Measurements from ENCODE around the gene SLC39A1. TPM values are rescaled to one million over a fixed set of nuclear protein-coding genes. Genes with fewer than 3 reads are reported as not detected.
"Not testable (repeated sequence)": the region's sequence is repeated elsewhere in the genome, so short reads cannot be mapped to it uniquely, and the experiment has no call there.

The SLC39A1 gene, protein sequence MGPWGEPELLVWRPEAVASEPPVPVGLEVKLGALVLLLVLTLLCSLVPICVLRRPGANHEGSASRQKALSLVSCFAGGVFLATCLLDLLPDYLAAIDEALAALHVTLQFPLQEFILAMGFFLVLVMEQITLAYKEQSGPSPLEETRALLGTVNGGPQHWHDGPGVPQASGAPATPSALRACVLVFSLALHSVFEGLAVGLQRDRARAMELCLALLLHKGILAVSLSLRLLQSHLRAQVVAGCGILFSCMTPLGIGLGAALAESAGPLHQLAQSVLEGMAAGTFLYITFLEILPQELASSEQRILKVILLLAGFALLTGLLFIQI
- 64.2 and 65.1 TPM in 2 replicates for total RNA-seq

DNA sequence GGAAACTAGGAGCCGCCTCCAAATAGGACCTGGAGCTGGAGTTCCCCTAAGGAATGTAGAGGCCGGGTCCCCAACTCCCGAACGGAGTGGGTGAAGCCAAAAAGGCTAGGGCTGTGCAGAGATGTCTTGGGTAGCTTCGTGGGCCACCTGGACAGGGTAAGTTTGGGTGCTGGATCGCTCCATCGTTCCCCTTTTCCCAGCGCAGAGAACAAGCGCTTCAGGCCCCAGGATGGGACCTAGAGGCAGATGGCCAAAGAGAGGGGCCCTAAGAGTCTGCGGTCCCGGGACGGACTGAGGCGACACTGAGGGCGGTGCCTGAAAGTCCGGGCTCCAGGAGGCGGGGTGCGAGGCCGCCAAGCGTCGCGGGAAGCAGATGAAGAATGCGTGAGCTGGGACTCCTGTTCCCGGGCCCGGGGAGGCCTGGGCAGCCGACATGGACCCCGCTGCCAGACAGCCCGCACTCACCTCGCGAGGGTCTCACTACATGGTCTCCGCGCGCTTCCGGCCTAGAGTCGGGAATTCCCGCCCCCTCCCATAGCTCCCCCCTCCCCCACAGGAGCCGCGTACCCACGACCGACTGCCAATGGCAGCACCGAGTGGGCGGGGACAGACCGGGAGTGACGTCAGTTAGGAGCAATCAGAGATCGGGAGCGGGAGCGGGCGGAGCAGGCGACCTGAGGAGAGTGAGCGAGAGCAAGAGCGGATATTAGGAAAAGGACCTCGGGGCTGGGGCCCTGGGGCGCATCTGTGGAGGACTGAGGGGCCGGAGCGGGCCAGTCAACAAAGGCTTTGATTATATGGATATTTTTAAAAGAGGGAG, at the start of gene SLC39A1:
Gene SLC39A1 (minus strand): TSS at position 508 of the 820 bp plus-strand sequence. CDS start 822 bp downstream, outside the sequence.
- intact Hi-C loops (cut with micrococcal nuclease) = loop anchor here (1.0 to 10.0 kb wide), 4 partner anchors 14 to 428 kb away; partner anchors contain the start of genes JTB, RPS27 and S100A6

DNA sequence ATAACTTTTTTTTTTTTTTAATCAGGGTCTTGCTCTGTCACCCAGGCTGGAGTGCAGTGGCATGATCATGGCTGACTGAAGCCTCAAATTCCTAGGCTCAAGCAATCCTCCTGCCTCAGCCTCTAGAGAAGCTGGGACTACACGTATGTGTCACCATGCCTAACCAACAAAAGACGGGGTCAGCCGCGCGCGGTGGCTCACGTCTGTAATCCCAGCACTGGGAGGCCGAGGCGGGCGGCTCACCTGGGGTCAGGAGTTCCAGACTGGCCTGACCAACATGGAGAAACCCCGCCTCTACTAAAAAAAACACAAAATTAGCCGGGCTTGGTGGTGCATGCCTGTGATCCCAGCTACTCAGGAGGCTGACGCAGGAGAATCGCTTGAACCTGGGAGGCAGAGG, 49.2 kb upstream of the SLC39A1 start:
- intact Hi-C loops (cut with micrococcal nuclease) = not testable (repeated sequence)

DNA sequence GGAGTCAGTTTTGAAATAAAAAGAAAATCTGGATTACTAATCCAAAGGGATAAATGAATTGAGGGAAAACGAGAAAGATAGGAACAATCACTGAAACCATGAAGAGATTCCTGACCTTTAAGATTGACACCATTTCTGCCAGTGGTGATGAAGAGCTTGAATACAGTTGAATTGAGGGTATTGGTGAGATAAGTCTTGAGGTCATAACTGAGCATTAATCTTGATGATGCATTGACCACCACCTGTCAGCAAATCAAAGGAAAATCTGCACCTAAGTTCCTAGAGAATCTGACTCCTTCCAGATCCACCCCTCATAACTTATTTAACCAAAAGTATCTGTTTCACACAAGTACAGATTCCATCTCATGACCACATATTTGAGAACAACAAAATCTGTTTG, 48.8 kb upstream of the SLC39A1 start:
- intact Hi-C loops (cut with micrococcal nuclease) = no loop called here

DNA sequence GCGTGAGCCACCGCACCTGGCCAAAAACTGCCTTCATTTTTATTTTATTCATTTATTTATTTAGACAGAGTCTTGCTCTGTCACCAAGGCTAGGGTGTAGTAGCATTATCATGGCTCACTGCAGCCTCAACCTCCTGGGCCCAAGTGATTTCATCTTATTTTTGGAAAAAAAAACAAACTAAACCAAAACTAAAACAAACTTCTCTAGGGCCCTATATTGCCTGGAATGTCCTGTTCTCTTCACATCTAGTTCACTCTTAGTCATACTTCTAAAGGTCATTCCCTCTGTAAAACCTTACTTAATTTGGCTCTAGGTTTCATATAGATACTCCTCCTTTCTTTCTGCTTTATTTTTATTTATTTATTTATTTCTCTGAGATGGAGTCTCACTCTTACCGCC, 42.8 kb upstream of the SLC39A1 start:
- intact Hi-C loops (cut with micrococcal nuclease) = no loop called here

DNA sequence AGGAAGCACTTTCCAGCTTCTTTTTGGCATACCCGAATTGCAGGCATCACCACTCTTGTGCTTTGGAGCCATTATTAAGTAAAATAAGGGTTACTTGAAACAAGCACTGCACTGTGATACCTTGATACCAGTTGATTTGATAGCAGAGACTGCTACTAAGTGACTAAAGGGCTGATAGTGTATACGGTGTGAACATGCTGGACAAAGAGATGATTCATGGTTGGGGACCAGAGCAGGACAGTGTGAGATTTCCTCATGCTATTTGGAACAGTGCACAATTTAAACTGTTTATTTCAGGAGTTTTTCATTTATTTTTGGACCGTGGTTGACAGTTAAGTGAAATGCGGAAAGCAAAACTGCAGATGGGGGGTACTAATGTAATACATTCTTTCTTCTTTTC, 37.1 kb upstream of the SLC39A1 start:
- intact Hi-C loops (cut with micrococcal nuclease) = no loop called here

DNA sequence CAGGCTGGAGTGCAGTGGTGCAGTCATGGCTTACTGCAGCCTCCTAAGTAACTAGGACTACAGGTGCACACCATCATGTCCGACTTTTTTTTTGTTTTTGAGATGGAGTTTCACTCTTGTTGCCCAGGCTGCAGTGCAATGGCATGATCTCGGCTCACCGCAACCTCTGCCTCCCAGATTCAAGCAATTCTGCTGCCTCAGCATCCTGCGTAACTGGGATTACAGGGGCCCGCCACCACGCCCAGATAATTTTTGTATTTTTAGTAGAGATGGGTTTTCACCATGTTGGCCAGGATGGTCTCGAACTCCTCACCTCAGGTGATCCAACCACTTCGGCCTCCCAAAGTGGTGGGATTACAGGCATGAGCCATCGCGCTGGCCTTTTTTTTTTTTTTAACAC, 33.5 kb upstream of the SLC39A1 start:
- intact Hi-C loops (cut with micrococcal nuclease) = not testable (repeated sequence)

DNA sequence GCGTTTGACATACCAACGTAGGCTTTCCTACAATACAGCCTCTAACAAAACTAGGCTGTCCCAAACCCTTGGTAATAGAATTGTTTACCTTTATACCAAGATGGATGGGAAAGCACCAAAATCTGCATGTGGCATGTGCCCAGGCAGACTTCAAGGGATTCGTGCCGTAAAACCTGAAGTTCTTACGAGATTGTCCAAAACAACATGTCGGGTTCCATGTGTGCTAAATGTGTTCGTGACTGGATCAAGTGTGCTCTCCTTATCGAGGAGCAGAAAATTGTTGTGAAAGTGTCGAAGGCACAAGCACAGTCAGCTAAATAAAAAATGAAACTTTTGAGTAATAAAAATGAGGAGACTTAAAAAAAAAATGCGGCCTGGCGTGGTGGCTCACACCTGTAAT, 32.3 kb upstream of the SLC39A1 start:
- intact Hi-C loops (cut with micrococcal nuclease) = no loop called here

DNA sequence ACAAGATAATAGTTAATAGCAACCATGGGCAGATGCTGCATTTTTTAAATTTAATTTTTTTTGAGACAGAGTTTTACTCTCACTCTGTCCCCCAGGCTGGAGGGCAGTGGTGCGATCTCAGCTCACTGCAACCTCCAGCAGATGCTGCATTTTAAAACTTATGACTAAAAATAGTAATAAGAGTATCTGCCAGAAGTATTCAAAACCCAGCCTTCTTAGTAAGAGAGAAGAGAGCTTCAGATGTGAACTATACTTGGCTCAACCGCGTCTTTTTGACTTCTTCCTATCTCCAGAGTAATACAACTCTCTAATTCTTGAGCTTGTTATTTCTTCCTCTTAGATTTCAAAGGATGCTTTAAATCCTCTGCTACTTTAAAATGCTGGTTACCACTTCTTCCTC, 31.9 kb upstream of the SLC39A1 start:
- intact Hi-C loops (cut with micrococcal nuclease) = no loop called here

DNA sequence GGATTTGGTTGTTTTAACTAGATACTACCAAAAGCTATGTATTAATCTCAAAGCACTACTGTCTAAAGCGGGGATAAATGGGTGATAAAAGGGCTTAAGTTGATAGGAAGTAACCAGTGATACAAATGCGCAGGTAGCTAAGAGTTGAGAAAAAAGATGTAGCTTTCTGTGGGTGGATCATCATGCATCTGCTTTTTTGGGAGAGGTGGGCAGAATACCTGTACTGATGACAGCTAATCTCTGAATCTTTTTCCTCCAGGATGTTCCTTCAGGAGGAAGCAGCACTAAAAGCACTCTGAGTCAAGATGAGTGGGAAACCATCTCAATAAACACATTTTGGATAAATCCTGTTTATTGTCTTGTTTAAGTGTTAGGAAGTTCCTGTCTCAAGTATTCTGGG, 28.5 kb upstream of the SLC39A1 start:
- intact Hi-C loops (cut with micrococcal nuclease) = loop anchor here (2.0 to 5.0 kb wide), 5 partner anchors 33 to 460 kb away; partner anchors contain the start of genes CRTC2 and UBAP2L

DNA sequence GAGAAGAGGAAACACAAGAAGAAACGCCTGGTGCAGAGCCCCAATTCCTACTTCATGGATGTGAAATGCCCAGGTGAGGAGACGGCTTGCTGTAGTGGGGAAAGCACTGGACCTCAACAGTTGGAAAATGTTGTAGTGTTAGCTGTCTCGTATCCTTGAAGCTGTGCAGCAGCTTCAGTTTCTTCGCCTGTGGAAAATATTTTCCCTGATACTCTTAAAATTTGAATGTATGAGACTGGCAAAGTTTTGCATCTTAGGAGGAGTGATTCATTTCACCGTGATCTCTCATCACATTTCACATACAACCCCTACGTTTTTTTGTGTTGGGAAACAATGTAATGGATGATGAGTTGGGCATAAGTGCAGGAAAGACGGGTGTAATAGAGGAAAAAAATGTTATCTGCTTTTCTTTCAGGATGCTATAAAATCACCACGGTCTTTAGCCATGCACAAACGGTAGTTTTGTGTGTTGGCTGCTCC, 27.9 kb upstream of the SLC39A1 start:
- intact Hi-C loops (cut with micrococcal nuclease) = loop anchor here (2.0 to 5.0 kb wide), 5 partner anchors 32 to 459 kb away; partner anchors contain the start of genes CRTC2 and UBAP2L

DNA sequence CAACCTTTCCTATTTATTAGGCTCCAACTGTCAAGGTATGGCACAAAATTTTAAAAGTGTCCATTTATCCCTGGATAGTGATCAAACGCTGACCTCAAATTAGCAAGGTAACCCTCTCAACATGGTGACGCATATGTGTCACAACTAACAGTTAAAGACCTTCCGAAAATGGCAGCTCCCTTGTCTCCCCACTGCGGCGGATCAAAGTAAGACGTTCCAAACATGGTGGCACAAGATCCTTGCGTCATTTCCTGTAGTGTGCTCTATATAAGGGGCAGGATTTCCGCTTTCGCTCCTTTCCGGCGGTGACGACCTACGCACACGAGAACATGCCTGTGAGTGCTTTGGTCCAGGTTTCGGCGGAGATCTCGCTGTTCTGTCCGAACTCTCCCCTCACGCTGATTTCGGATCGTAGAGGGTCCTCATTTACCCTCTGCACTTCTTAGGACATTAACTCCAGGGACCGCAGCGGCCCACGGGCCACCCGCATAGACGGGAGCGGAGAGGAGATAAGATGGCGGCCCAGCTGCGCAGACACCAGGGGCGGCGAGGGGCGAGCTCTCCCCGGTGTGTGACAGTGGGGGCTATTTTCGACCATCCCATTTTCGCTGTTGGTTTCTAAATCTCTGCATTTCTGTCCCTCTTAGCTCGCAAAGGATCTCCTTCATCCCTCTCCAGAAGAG, 27.3 kb upstream of the SLC39A1 start, which contains the start of gene RPS27:
Gene RPS27 (plus strand): TSS at position 295 of the 683 bp plus-strand sequence. CDS start 35 bp downstream, at position 330.
- intact Hi-C loops (cut with micrococcal nuclease) = loop anchor here (1.0 to 5.0 kb wide), 17 partner anchors 13 to 458 kb away; partner anchors contain the start of genes CREB3L4, CRTC2, HAX1 and JTB

DNA sequence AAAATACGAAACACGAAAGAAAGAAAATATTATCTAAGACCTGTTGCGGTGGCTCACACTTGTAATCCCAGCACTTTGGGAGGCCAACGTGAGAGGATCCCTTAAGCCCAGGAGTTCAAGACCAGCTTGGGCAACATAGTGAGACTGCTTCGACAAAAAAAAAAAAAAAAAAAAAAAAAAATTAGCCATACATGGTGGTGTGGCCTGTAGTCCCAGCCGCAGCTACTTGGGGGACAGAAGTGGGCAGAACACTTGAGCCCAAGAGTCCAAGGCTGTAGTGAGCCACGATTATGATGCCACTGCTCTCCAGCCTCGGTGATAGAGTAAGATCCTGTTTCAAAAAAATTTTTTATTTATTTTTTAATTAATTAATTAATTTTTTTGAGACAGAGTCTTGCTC, 24.3 kb upstream of the SLC39A1 start:
- intact Hi-C loops (cut with micrococcal nuclease) = loop anchor here (2.0 kb wide), 3 partner anchors 205 to 415 kb away; partner anchors contain the start of gene INTS3

DNA sequence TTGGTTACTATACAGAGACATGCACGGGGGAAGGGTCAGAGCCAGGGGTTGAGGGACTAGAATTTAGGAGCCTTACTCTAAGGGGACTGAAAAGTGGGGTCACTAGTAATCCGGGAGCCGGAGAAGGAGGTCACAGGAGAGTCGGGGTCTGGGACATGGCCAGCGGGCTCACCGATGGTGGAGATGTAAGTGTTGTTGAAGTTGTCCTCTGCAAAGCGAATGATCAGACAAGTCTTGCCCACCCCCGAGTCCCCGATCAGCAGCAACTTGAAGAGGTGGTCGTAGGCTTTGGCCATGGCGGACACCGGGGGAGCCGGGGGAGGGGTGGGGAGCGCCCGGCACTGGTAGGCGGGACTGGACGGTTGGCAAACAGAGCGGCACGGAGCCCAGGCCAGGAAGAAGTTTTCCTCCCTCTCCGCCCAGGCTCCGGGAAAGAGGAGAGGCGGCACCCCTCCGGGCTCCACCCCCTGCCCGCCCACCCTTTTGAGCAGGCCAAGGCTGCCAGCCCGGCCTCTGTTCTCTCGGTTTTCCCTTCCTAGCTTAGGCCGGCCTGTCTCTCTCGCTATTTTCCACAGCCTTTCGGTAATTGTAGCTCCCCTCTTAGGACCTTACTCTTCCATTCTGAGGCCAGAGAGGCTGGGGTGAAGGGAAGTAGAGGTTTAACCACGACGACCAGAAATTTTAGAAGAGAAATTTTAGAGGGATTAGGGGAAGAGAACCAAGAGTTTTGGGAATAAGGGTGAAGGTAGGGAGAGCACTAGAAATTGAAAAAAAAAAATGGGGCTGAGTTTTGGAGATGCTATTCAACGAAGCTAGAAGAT, 22.8 kb upstream of the SLC39A1 start, which contains the start of gene RAB13:
Gene RAB13 (minus strand): TSS at position 399 of the 821 bp plus-strand sequence. CDS start 103 bp downstream, at position 296.
- intact Hi-C loops (cut with micrococcal nuclease) = loop anchor here (1.0 to 2.0 kb wide), 12 partner anchors 9 to 413 kb away; partner anchors contain the start of genes CREB3L4, INTS3 and JTB

DNA sequence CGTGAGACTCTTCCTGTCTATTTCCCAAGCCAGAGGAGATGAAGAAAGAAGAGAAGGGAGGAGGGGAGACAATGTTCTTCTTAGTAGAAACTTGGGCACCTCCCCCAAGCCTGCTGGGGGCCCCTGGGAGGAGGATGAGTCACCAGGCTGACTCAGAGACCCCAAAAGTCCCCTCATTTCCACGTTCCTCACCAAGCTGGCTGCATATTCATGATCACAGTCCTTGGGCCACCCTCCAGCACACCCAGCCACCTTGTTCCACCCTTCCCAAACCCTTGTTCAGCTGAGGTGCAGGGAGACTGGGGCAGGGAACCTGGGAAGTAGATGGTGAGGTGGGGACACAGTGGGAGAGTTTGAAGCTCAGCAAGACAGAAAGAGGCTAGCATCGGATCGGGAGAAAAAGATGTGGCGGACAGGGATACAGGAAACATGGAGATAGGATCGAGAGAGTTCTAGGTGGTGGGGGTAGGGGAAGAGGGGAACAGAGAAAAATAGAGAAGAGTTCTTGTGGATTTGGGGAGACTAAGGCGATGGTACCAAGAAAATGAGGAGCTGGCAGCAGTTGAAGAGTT, 22.1 kb upstream of the SLC39A1 start:
- intact Hi-C loops (cut with micrococcal nuclease) = no loop called here

DNA sequence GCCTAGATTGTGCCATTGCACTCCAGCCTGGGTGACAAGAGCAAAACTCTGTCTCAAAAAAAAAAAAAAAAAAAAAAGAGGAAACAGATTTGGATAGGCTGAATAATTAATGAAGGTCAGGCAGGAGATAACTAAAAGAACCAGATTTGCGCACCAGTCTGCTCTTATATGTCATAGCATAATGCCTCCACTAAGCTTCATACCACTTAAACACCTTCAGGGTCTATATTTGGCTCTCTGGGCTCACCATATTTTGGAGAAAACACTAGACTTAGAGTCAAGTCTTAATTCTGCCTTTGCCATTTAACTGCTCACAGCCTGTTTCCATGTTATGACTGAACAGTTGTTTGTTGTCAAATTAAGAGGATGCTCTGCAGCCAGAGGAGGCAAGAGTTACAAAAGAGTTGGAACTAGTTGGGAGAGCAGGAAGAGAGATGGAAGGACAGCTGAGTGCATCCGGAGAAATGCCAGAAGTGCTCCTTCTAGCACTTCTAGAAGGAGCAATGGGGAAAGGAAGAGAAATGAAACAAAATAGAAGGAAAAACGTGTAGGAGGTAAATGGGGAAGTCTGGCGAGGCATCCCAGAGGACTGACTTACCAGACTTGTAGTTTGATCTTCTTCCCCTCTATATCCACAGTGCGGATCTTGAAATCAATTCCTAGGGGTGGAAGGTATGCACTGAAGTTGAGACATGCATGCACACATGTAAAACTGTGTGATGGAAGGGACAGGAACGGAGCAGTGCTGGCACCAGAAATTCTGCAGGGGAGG, 21.0 kb upstream of the SLC39A1 start:
- intact Hi-C loops (cut with micrococcal nuclease) = no loop called here

DNA sequence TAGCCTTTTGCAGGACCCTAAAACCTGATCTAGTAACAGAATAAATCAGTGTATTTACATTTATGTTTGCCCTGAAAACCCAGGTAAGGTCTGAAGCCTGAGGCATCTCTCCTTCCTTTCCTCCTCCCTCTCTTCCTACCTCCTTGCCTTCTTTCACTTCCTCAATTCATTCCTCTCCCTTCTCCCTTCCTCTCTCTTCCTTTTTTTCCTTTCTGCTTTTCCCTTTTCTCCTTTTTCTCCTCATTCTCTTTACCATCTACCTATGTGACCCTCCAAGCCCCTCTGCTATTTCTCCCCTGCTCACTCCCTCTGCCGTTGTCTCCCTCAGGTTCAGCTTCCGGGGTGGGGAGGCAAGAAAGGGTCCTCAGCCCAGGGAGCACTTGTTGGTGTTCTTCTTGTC, 18.4 kb upstream of the SLC39A1 start:
- intact Hi-C loops (cut with micrococcal nuclease) = not testable (repeated sequence)

DNA sequence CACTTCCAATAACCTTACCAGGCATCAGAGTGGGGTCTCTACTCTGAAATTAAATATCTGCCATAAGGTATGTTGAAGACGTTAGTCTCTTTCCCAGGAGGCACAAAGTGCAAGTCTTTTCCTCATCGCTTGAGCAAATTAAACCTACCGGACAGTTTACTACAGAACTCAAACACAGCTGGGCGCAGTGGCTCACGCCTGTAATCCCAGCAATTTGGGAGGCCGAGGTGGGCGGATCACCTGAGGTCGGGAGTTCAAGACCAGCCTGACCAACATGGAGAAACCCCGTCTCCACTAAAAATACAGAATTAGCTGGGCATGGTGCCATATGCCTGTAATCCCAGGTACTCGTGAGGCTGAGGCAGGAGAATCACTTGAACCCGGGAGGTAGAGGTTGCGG, 15.8 kb upstream of the SLC39A1 start:
- intact Hi-C loops (cut with micrococcal nuclease) = loop anchor here (5.0 kb wide), 2 partner anchors 178 to 348 kb away; partner anchors contain the start of genes ATP8B2 and NUP210L

DNA sequence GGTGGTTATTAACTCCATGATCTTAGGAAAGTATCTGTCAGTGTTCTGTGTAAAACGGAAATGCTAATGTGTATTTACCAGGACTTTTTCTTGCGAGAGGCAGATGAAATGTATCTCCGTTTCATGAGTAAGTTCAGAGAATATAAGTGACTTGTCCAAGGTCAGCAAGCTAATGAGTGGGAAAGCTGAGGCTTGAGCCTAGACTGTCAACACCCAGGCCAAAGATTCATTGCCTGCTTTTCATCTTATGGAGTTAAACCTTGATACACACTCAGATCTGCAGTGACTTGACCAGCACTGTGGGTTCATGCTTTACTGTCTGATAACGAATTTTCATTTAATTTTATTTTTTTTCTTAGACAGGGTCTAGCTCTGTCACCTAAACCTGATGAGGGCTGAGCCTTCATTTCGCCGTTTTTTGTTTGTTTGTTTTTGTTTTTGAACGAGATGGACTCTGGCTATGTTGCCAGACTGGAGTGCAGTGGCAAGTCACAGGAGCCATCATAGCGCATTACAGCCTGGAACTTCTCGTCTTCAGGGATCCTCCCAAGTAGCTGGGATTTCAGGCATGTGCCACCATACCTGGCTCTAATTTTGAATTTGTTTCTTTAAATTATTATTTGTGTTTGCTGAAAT, 15.1 kb upstream of the SLC39A1 start:
- intact Hi-C loops (cut with micrococcal nuclease) = loop anchor here (5.0 kb wide), 2 partner anchors 179 to 349 kb away; partner anchors contain the start of genes ATP8B2 and NUP210L

Data from T-helper 1 cell treated with Interleukin-12 subunit alpha and Interleukin-12 subunit beta and Interleukin-4 antibody, amounts not matched to agents 30 ng/mL and 1 ng/mL, for 36 hours (primary cell).